COR-L47 (cell line): ENCODE measurements around the gene HECW1.

ENCODE experiments used
- DNase-seq: peaks from one replicate; lab custom pipeline; 2025; lab: John Stamatoyannopoulos, UW

HECW1 gene

GRCh38 chr7:43508461-43508860 lies 396.0 kb downstream of the HECW1 start:
- DNase-seq = no peak

GRCh38 chr7:43509906-43510305 lies 397.5 kb downstream of the HECW1 start:
- no peak for DNase-seq

- no peak for DNase-seq
Observed at GRCh38 chr7:43511029-43511428, 398.6 kb downstream of the HECW1 start.

GRCh38 chr7:43511769-43512515 lies 399.5 kb downstream of the HECW1 start:
- no peak for DNase-seq

GRCh38 chr7:43513251-43513650 lies 400.8 kb downstream of the HECW1 start:
- peak; percentile 27 for DNase-seq

GRCh38 chr7:43516581-43517342 lies 404.3 kb downstream of the HECW1 start:
- DNase-seq = no peak

- DNase-seq = no peak
Observed at GRCh38 chr7:43517464-43517863, 405.0 kb downstream of the HECW1 start.

- no peak for DNase-seq
Observed at GRCh38 chr7:43520201-43520600, 407.8 kb downstream of the HECW1 start.

- DNase-seq = no peak
Observed at GRCh38 chr7:43522406-43523156, 410.1 kb downstream of the HECW1 start.

- no peak for DNase-seq
Observed at GRCh38 chr7:43528576-43529354, 416.3 kb downstream of the HECW1 start.

GRCh38 chr7:43530553-43531410 lies 418.3 kb downstream of the HECW1 start:
- no peak for DNase-seq

- DNase-seq = no peak
Observed at GRCh38 chr7:43531700-43532099, 419.3 kb downstream of the HECW1 start.

GRCh38 chr7:43533801-43534479 lies 421.5 kb downstream of the HECW1 start:
- DNase-seq = no peak

- no peak for DNase-seq
Observed at GRCh38 chr7:43535031-43535451, 422.6 kb downstream of the HECW1 start.

GRCh38 chr7:43535810-43536585 lies 423.6 kb downstream of the HECW1 start:
- no peak for DNase-seq

GRCh38 chr7:43536773-43537172 lies 424.3 kb downstream of the HECW1 start:
- no peak for DNase-seq

- DNase-seq = no peak
Observed at GRCh38 chr7:43537765-43538403, 425.4 kb downstream of the HECW1 start.

GRCh38 chr7:43538404-43538771 lies 425.9 kb downstream of the HECW1 start:
- no peak for DNase-seq

- DNase-seq = no peak
Observed at GRCh38 chr7:43540471-43540870, 428.0 kb downstream of the HECW1 start.
